Measurements from ENCODE around the gene CNTFR. TPM values are rescaled to one million over a fixed set of nuclear protein-coding genes. Genes with fewer than 3 reads are reported as not detected.
"Not testable (repeated sequence)": the region's sequence is repeated elsewhere in the genome, so short reads cannot be mapped to it uniquely, and the experiment has no call there.

Gene CNTFR
- total RNA-seq, 1 donor, result not detected

GRCh38 chr9:34544035-34544434, 45.5 kb downstream of the CNTFR start:
- no peak for DNase-seq (ENCODE audit: low read depth in 2 of 3, low spot score in 2 of 3)

GRCh38 chr9:34541540-34541939, 48.0 kb downstream of the CNTFR start:
- no peak for DNase-seq (ENCODE audit: low read depth in 2 of 3, low spot score in 2 of 3)

- DNase-seq (ENCODE audit: low read depth in 2 of 3, low spot score in 2 of 3), result no peak
Observed at GRCh38 chr9:34540827-34541226, 48.7 kb downstream of the CNTFR start.

- no peak for DNase-seq (ENCODE audit: low read depth in 2 of 3, low spot score in 2 of 3)
Observed at GRCh38 chr9:34536685-34537084, 52.8 kb downstream of the CNTFR start.

- not testable (repeated sequence) for DNase-seq (ENCODE audit: low read depth in 2 of 3, low spot score in 2 of 3)
Observed at GRCh38 chr9:34532041-34532440, 57.5 kb downstream of the CNTFR start.

GRCh38 chr9:34526026-34526425, 63.5 kb downstream of the CNTFR start:
- no peak for DNase-seq (ENCODE audit: low read depth in 2 of 3, low spot score in 2 of 3)

GRCh38 chr9:34524349-34524748, 65.2 kb downstream of the CNTFR start:
- no peak for DNase-seq (ENCODE audit: low read depth in 2 of 3, low spot score in 2 of 3)

- DNase-seq (ENCODE audit: low read depth in 2 of 3, low spot score in 2 of 3), result peak; percentile 88 to 90 (median 88)
Observed at GRCh38 chr9:34522971-34523797, 66.3 kb downstream of the CNTFR start, which contains the start of gene ENHO. Gene ENHO, minus strand, starts transcription at chr9:34522990. Its CDS starts 1,295 bp downstream, at chr9:34521695.

GRCh38 chr9:34522091-34522887, 67.2 kb downstream of the CNTFR start:
- no peak for DNase-seq (ENCODE audit: low read depth in 2 of 3, low spot score in 2 of 3)

GRCh38 chr9:34521406-34522045, 68.0 kb downstream of the CNTFR start:
- no peak for DNase-seq (ENCODE audit: low read depth in 2 of 3, low spot score in 2 of 3)

GRCh38 chr9:34520505-34521385, 68.8 kb downstream of the CNTFR start:
- DNase-seq (ENCODE audit: low read depth in 2 of 3, low spot score in 2 of 3), result no peak

GRCh38 chr9:34520096-34520495, 69.4 kb downstream of the CNTFR start:
- DNase-seq (ENCODE audit: low read depth in 2 of 3, low spot score in 2 of 3), result no peak

GRCh38 chr9:34519321-34520020, 70.1 kb downstream of the CNTFR start:
- DNase-seq (ENCODE audit: low read depth in 2 of 3, low spot score in 2 of 3), result no peak

- no peak for DNase-seq (ENCODE audit: low read depth in 2 of 3, low spot score in 2 of 3)
Observed at GRCh38 chr9:34518896-34519295, 70.6 kb downstream of the CNTFR start.

- DNase-seq (ENCODE audit: low read depth in 2 of 3, low spot score in 2 of 3), result no peak
Observed at GRCh38 chr9:34518110-34518616, 71.4 kb downstream of the CNTFR start.

GRCh38 chr9:34517185-34517584, 72.3 kb downstream of the CNTFR start:
- no peak for DNase-seq (ENCODE audit: low read depth in 2 of 3, low spot score in 2 of 3)

GRCh38 chr9:34515959-34516358, 73.6 kb downstream of the CNTFR start:
- DNase-seq (ENCODE audit: low read depth in 2 of 3, low spot score in 2 of 3), result no peak

- no peak for DNase-seq (ENCODE audit: low read depth in 2 of 3, low spot score in 2 of 3)
Observed at GRCh38 chr9:34514816-34515215, 74.7 kb downstream of the CNTFR start.

GRCh38 chr9:34514401-34514800, 75.1 kb downstream of the CNTFR start:
- no peak for DNase-seq (ENCODE audit: low read depth in 2 of 3, low spot score in 2 of 3)
